ENCODE data around the gene PPP1R15B.
"Not testable (repeated sequence)": the region's sequence is repeated elsewhere in the genome, so short reads cannot be mapped to it uniquely, and the experiment has no call there.

PPP1R15B gene

GRCh38 chr1:204422061-204422705 lies 10.6 kb upstream of the PPP1R15B start:
- not testable (repeated sequence) for DNase-seq (ENCODE audit: low read depth, low spot score); H3K27ac ChIP-seq

GRCh38 chr1:204421441-204421840 lies 9.8 kb upstream of the PPP1R15B start:
- no peak overlapping the region for H3K27ac ChIP-seq
- DNase-seq (ENCODE audit: low read depth, low spot score), result no peak

- H3K27ac ChIP-seq, result no peak overlapping the region
- DNase-seq (ENCODE audit: low read depth, low spot score), result no peak
Observed at GRCh38 chr1:204420039-204421004, 8.7 kb upstream of the PPP1R15B start.

DNA sequence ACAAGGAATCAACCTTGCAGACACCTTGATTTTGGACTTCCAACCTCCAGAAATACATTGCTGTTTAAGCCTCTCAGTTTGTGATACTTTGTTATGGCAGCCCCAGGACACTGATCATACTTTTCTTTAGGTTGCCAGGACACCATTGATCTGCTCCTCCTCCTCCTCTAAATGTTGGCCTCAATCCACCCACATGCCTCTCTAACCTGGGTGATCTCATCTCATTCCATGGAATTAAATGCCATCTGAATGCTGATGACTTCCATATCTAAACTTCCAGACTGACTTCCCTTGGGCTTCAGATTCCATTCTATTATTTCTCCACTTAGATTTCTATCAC lies 7.4 kb upstream of the PPP1R15B start:
- H3K27ac ChIP-seq, result peak overlapping the region; percentile 93
- DNase-seq (ENCODE audit: low read depth, low spot score), result no peak

DNA sequence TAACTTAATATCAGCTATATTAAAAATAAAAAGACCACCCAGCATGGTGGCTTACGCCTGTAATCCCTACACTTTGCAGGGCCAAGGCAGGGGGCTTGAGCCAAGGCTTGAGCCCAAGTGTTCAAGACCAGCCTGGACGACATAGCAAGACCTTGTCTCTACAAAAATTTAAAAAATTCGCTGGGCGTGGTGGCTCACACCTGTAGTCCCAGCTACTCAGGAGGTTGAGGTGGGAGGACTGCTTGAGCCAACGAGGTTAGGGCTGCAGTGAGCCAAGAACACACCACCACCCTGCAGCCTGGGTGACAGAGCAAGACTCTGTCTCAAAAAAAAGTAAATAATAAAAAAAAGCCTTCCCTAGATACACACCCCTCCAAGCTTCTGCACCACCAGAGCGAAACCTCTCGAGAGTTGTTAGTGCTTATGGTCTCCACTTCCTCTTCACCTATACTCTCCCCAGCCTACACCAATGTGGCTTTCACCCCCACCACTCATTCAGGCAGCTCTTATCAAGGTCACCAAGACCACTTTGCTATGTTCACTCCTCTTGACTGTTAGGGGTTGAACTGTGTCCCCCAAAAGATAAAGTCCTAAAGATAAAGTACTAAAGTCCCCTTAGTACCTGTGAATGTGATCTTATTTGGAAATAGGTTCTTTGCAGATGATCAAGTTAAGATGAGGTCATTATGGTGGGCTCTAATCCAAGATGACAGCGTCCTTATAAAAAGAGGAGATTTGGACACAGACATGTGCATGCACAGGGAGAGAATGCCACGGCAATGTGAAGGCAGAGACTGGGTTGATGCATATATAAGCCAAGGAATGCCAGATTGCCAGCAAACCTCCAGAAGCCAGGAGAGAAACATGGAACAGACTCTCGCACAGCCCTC lies 6.8 kb upstream of the PPP1R15B start:
- no peak for DNase-seq (ENCODE audit: low read depth, low spot score)
- peak overlapping the region; percentile 93 for H3K27ac ChIP-seq

GRCh38 chr1:204417074-204417997 lies 5.7 kb upstream of the PPP1R15B start:
- peak; percentile 96 for DNase-seq (ENCODE audit: low read depth, low spot score)
- H3K27ac ChIP-seq, result peak overlapping the region; percentile 93

DNA sequence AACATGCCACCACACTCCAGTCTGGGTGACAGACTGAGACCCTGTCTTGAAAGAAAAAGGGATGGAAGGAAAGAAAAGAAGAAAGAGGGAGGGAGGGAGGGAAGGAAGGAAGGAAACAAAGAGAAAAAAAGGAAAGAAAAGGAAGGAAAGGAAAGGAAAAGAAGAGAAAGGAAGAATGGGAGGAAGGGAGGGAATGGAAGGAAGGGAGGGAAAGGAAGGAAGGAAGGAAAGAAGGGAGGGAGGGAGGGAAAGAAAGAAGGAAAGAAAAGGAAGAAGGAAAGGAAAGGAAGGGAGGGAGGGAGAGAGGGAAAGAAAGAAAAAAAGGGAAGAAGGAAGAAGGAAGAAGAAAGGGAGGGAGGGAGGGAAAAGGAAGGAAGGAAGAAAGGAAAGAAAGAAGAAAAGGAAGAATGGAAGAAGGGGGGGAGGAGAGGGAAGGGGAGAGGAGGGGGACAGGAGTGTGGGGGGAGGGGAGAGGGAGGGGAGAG lies 5.0 kb upstream of the PPP1R15B start:
- H3K27ac ChIP-seq, result peak overlapping the region; percentile 93
- DNase-seq (ENCODE audit: low read depth, low spot score), result no peak

DNA sequence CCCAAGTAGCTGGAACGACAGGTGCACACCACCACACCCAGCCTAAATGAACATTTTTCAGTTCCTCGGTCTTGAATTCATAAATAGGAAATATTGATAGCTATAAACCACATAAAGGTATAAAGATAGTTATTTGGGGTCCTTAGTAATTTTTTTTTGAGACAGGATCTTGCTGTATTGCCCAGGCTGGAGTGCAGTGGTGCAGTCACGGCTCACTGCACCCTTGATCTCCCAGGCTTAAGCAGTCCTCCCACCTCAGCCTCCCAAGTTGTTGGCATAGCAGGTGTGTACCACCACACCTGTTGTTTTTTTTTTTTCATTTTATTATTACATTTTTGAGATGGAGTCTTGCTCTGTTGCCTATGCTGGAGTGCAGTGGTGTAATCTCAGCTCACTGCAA lies 3.7 kb upstream of the PPP1R15B start:
- DNase-seq (ENCODE audit: low read depth, low spot score), result no peak
- no peak overlapping the region for H3K27ac ChIP-seq

GRCh38 chr1:204414016-204414415 lies 2.4 kb upstream of the PPP1R15B start:
- peak overlapping the region; percentile 41 for H3K27ac ChIP-seq
- no peak for DNase-seq (ENCODE audit: low read depth, low spot score)

DNA sequence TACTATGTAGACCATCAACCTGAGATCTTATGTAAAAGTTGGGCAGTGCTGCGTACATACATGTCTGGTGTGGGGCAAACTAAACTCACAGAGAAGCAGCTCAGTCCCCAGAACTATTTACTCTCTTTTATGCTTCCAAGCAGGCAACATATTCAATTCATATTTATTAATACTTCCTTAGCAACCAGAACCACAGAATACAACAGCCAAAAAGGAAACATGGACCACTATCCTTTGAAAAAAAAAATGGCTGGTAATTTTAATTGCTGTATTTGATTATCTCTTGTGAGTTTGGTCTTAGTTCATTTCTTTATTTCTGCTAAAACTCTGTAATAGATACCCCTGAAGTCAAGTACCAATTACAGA lies 1.5 kb upstream of the PPP1R15B start:
- no peak for DNase-seq (ENCODE audit: low read depth, low spot score)
- H3K27ac ChIP-seq, result peak overlapping the region; percentile 41

GRCh38 chr1:204410688-204411450 lies 748 bp downstream of the PPP1R15B start:
- DNase-seq (ENCODE audit: low read depth, low spot score), result no peak
- H3K27ac ChIP-seq, result peak overlapping the region; percentile 95

DNA sequence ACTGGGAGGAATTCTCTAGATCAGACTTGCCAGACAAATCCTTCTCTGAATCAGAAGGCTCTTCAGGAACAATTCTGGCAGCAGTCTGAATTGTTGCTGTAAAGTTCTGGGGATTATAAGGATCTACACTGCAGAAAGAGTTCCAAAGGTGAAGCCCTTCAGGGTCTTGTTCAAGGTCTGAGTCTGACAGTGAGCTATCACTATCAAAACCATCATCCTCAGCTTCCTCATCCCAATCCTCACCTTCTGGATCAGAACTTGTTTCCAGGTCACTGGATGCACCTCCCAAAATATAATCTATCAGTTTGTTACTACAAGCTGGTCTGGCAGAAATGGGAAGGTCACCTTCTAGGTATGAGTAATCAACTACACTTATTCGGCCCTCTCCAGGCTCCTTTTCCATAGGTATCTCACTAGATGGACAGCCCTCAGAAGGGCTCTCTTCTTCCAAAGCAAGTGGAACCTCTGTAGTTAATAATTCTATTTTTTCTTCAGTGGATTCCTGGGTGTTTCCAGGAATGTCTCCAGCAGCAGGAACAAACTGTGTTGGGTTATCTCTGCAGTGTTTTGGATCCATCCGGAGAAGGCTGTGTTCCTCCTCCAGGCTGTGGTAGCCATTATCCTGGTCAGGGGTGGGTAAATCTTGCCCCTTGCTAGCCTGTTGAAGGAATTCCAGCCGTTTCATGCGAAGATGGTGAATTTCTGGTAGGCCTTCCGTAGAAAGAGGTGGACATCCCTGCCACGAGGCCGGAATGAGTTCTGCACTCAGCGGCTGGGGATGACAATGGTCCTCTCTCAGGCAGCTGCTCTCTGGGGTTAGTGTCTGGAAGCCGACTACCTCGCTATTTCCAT lies 1.6 kb downstream of the PPP1R15B start:
- DNase-seq (ENCODE audit: low read depth, low spot score), result no peak
- H3K27ac ChIP-seq, result peak overlapping the region; percentile 95

- no peak for DNase-seq (ENCODE audit: low read depth, low spot score)
- H3K27ac ChIP-seq, result peak overlapping the region; percentile 95
Observed at GRCh38 chr1:204409123-204409522, 2.5 kb downstream of the PPP1R15B start.

- H3K27ac ChIP-seq, result peak overlapping the region; percentile 45
- DNase-seq (ENCODE audit: low read depth, low spot score), result no peak
Observed at GRCh38 chr1:204408602-204409001, 3.0 kb downstream of the PPP1R15B start.

- DNase-seq (ENCODE audit: low read depth, low spot score), result no peak
- H3K27ac ChIP-seq, result peak overlapping the region; percentile 45
Observed at GRCh38 chr1:204408074-204408507, 3.5 kb downstream of the PPP1R15B start.

- DNase-seq (ENCODE audit: low read depth, low spot score), result no peak
- peak overlapping the region; percentile 45 for H3K27ac ChIP-seq
Observed at GRCh38 chr1:204407295-204407971, 4.2 kb downstream of the PPP1R15B start.

DNA sequence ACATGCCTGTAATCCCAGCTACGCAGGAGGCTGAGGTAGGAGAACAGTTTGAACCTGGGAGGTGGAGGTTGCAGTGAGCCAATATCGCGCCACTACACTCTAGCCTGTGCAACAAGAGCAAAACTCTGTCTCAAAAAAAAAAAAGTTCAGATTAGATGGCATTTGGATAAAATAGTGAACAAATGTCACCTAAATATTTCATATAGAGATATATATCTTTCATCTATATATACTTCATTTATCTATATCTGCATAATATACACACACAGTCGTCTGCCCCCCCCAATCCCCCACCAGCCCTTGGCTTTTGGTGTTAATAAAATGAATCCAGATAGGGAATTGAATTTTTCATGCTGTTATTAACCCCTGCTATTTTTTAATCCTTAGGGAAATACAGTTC lies 5.0 kb downstream of the PPP1R15B start:
- H3K27ac ChIP-seq, result peak overlapping the region; percentile 45
- DNase-seq (ENCODE audit: low read depth, low spot score), result no peak
